ENCODE measurements around the gene B9D2. TPM values are rescaled to one million over a fixed set of nuclear protein-coding genes. Genes with fewer than 3 reads are reported as not detected.
"Not testable (repeated sequence)": the region's sequence is repeated elsewhere in the genome, so short reads cannot be mapped to it uniquely, and the experiment has no call there.

Gene B9D2
- total and polyA plus RNA-seq, 2 experiments from 2014 or later: 6.0 to 9.6 TPM

DNA sequence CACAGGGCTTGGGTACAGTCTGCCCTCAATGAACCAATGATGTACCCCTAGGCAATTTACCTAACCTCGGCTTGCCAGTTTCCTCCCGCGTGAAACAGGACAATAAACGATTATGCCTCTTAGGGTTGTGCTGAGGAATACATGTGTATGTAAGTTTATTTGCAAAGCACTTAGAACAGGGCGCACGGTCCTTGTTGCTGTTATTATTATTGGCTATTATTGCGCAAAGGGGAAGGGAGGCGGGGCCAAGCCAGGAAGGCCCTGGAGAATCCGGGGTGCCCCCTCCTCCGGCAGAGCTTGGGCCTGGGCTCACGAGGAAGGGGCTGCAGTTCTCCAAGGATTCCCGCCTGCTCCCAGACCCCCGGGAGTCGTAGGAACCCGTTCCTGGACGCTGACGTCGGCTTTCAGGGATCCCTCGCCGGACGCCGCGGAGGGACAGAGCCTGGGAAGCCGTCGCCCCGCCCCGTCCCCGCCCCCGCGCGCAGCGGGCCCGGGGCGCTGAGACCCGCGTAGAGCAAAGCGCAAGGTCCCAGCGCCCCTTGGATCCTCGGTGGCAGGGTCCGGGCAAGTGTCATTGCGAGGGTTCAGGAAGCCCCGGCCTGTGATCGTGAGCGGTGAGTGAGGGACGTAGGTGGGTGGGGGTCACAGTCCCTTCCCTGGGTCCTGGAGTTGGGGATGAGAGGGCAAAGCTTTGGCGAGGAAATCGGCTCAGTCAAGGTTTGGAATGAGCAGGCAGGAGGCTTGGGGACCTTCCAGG is 12.5 kb upstream of the B9D2 start, which contains the start of gene TMEM91:
Gene TMEM91, plus strand, starts transcription at position 293 of the 757 bp plus-strand sequence. CDS start 1,777 bp downstream, outside the sequence.
- H3K4me3 ChIP-seq: peak within 1 kb of the TSS; percentile 80
- H3K9me3 ChIP-seq (ENCODE audit: low read depth): no peaks in the 10 kb centered on the region
- H4K20me1 ChIP-seq (ENCODE audit: insufficient read depth, poor library complexity, severe bottlenecking): peaks cover 4% of the 10 kb centered on the region
- TF ChIP-seq EZH2 (IDR thresholded peaks at IDR 0.05; ENCODE audit: borderline replicate concordance) (no peak), EZH2phosphoT487 (IDR thresholded peaks at IDR 0.05; ENCODE audit: low read depth, severe bottlenecking, unreplicated experiment) (no peak)
- TF ChIP-seq, protein P1, sequence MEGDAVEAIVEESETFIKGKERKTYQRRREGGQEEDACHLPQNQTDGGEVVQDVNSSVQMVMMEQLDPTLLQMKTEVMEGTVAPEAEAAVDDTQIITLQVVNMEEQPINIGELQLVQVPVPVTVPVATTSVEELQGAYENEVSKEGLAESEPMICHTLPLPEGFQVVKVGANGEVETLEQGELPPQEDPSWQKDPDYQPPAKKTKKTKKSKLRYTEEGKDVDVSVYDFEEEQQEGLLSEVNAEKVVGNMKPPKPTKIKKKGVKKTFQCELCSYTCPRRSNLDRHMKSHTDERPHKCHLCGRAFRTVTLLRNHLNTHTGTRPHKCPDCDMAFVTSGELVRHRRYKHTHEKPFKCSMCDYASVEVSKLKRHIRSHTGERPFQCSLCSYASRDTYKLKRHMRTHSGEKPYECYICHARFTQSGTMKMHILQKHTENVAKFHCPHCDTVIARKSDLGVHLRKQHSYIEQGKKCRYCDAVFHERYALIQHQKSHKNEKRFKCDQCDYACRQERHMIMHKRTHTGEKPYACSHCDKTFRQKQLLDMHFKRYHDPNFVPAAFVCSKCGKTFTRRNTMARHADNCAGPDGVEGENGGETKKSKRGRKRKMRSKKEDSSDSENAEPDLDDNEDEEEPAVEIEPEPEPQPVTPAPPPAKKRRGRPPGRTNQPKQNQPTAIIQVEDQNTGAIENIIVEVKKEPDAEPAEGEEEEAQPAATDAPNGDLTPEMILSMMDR (IDR thresholded peaks at IDR 0.05; ENCODE audit: poor library complexity): no peak
- peak within 1 kb of the TSS; percentile 92 for H2AFZ ChIP-seq
- H3K27me3 ChIP-seq: no peaks in the 10 kb centered on the region
- H3K4me1 ChIP-seq (ENCODE audit: insufficient read depth): peaks cover 14% of the 10 kb centered on the region
- DNase-seq (ENCODE audit: low spot score): peak; percentile 52
- peak within 1 kb of the TSS; percentile 74 for H3K27ac ChIP-seq
- H3K9me2 ChIP-seq (replicated peaks; ENCODE audit: insufficient read depth): no peaks in the 10 kb centered on the region
- H3K36me3 ChIP-seq (replicated peaks; ENCODE audit: insufficient read depth, low read depth): no peaks in the 10 kb centered on the region
- WGBS (ENCODE audit: low lambda C conversion rate, missing lambda C conversion rate): under 1% methylated on average over 47 of the region's 47 CpGs
- H3K79me2 ChIP-seq: peaks cover 23% of the 10 kb centered on the region
- H3K4me2 ChIP-seq: peak within 1 kb of the TSS; percentile 95

- no peak overlapping the region for H3K4me3 ChIP-seq
- peaks cover 14% of the 10 kb centered on the region for H3K4me1 ChIP-seq (ENCODE audit: insufficient read depth)
- no peaks in the 10 kb centered on the region for H3K27me3 ChIP-seq
- 58% methylated on average over 12 of the region's 12 CpGs for WGBS (ENCODE audit: low lambda C conversion rate, missing lambda C conversion rate)
- H3K4me2 ChIP-seq: peak overlapping the region; percentile 51
- peak; percentile 87 for DNase-seq (ENCODE audit: low spot score)
- no peaks in the 10 kb centered on the region for H3K36me3 ChIP-seq (replicated peaks; ENCODE audit: insufficient read depth, low read depth)
- H2AFZ ChIP-seq: no peak overlapping the region
- H4K20me1 ChIP-seq (ENCODE audit: insufficient read depth, poor library complexity, severe bottlenecking): peaks cover 4% of the 10 kb centered on the region
- TF ChIP-seq EZH2phosphoT487 (IDR thresholded peaks at IDR 0.05; ENCODE audit: low read depth, severe bottlenecking, unreplicated experiment): no peak
- peaks cover 46% of the 10 kb centered on the region for H3K79me2 ChIP-seq
- no peaks in the 10 kb centered on the region for H3K9me3 ChIP-seq (ENCODE audit: low read depth)
- peak overlapping the region; percentile 67 for H3K27ac ChIP-seq
- no peaks in the 10 kb centered on the region for H3K9me2 ChIP-seq (replicated peaks; ENCODE audit: insufficient read depth)
Measured at GRCh38 chr19:41373993-41374392, 10.0 kb upstream of the B9D2 start.

- Histone ChIP-seq H3K36me3 (replicated peaks; ENCODE audit: insufficient read depth, low read depth) (no peaks in the 10 kb centered on the region), H3K9me3 (ENCODE audit: low read depth) (no peaks in the 10 kb centered on the region), H3K4me3 (no peak overlapping the region), H2AFZ (no peak overlapping the region), H3K4me2 (no peak overlapping the region), H3K79me2 (peaks cover 52% of the 10 kb centered on the region), H3K27ac (no peak overlapping the region), H4K20me1 (ENCODE audit: insufficient read depth, poor library complexity, severe bottlenecking) (peaks cover 4% of the 10 kb centered on the region), H3K27me3 (no peaks in the 10 kb centered on the region), H3K4me1 (ENCODE audit: insufficient read depth) (peaks cover 21% of the 10 kb centered on the region), H3K9me2 (replicated peaks; ENCODE audit: insufficient read depth) (no peaks in the 10 kb centered on the region)
- no peak for DNase-seq (ENCODE audit: low spot score)
- no peak for TF ChIP-seq EZH2phosphoT487 (IDR thresholded peaks at IDR 0.05; ENCODE audit: low read depth, severe bottlenecking, unreplicated experiment)
- TF ChIP-seq, protein P1 (IDR thresholded peaks at IDR 0.05; ENCODE audit: poor library complexity): no peak
- TF ChIP-seq EZH2 (IDR thresholded peaks at IDR 0.05; ENCODE audit: borderline replicate concordance): no peak
- 86% methylated on average over 2 of the region's 2 CpGs for WGBS (ENCODE audit: low lambda C conversion rate, missing lambda C conversion rate)
Measured at GRCh38 chr19:41372501-41372900, 8.6 kb upstream of the B9D2 start.

- H3K4me1 ChIP-seq (ENCODE audit: insufficient read depth): peaks cover 25% of the 10 kb centered on the region
- no peaks in the 10 kb centered on the region for H3K9me3 ChIP-seq (ENCODE audit: low read depth)
- peaks cover 4% of the 10 kb centered on the region for H4K20me1 ChIP-seq (ENCODE audit: insufficient read depth, poor library complexity, severe bottlenecking)
- no peak for DNase-seq (ENCODE audit: low spot score)
- H3K27me3 ChIP-seq: no peaks in the 10 kb centered on the region
- no peak overlapping the region for H2AFZ ChIP-seq
- 95% methylated on average over 8 of the region's 8 CpGs for WGBS (ENCODE audit: low lambda C conversion rate, missing lambda C conversion rate)
- no peak overlapping the region for H3K27ac ChIP-seq
- H3K36me3 ChIP-seq (replicated peaks; ENCODE audit: insufficient read depth, low read depth): no peaks in the 10 kb centered on the region
- H3K9me2 ChIP-seq (replicated peaks; ENCODE audit: insufficient read depth): no peaks in the 10 kb centered on the region
- peaks cover 56% of the 10 kb centered on the region for H3K79me2 ChIP-seq
- no peak overlapping the region for H3K4me2 ChIP-seq
- no peak overlapping the region for H3K4me3 ChIP-seq
- no peak for TF ChIP-seq EZH2phosphoT487 (IDR thresholded peaks at IDR 0.05; ENCODE audit: low read depth, severe bottlenecking, unreplicated experiment)
- TF ChIP-seq, protein P1 (IDR thresholded peaks at IDR 0.05; ENCODE audit: poor library complexity): no peak
- no peak for TF ChIP-seq EZH2 (IDR thresholded peaks at IDR 0.05; ENCODE audit: borderline replicate concordance)
Measured at GRCh38 chr19:41371541-41371940, 7.6 kb upstream of the B9D2 start.

DNA sequence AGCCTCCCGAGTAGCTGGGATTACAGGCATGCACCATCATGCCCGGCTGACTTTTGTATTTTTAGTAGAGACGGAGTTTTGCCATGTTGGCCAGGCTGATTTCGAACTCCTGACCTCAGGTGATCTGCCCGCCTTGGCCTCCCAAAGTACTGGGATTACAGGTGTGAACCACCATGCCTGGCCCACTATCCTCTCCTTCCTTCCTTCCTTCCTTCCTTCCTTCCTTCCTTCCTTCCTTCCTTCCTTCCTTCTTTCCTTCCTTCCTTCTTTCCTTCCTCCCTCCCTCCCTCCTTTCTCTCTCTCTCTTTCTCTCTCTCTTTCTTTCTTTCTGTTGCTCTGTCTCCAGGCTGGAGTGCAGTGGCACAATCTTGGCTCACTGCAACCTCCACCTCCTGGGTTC is 7.2 kb upstream of the B9D2 start:
- not testable (repeated sequence) for H3K9me2 ChIP-seq (replicated peaks; ENCODE audit: insufficient read depth); H3K4me3 ChIP-seq; H3K36me3 ChIP-seq (replicated peaks; ENCODE audit: insufficient read depth, low read depth); H4K20me1 ChIP-seq (ENCODE audit: insufficient read depth, poor library complexity, severe bottlenecking); DNase-seq (ENCODE audit: low spot score); H3K27me3 ChIP-seq; H3K9me3 ChIP-seq (ENCODE audit: low read depth); H3K4me2 ChIP-seq; H2AFZ ChIP-seq; H3K27ac ChIP-seq
- 98% methylated on average over 4 of the region's 5 CpGs for WGBS (ENCODE audit: low lambda C conversion rate, missing lambda C conversion rate)
- peaks cover 61% of the 10 kb centered on the region for H3K79me2 ChIP-seq
- peaks cover 25% of the 10 kb centered on the region for H3K4me1 ChIP-seq (ENCODE audit: insufficient read depth)

Measured in hepatocyte (in vitro differentiated cells).